ENCODE data around the gene PARVG. TPM values are rescaled to one million over a fixed set of nuclear protein-coding genes. Genes with fewer than 3 reads are reported as not detected.

PARVG gene
- total RNA-seq, 1 experiment from 2014 or later, result not detected

DNA sequence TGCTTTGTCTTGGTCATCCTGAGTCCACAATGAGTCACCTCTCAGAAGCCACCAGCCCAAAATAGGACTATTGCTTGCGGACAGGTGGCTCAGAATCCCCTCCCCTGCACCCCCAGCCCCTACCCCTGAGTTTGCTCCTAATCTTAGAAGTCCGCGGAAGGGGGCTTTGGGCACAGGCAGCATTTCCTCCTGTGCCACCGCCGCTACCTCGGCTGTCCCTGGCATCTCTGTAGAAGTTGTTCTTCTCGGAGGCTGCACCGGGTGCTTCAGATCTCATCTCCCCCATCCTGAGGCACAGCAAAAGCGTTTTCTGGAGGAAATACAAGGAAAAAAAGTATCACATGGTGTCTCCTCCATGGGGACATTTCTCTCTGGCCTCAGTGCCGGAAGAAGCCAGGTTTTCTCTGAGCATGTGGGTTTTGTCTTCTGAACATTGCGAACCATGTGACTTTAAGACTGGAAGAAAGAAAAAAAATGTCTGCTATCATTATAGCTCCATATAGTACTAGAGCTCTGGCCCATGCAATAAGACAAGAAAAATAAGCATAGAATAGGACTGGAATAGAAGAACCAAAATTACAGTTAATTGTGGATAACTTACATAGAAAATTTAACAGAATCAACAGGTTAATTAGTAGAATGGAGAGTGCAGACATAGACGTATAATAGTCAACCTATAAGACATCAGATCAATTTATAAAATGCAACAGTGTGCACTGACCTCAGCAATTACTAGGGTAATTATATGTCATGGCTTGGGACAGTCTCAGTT is 68.8 kb downstream of the PARVG start:
- in situ Hi-C loops (cut with HindIII; ENCODE audit: low sequenced_read_pairs), result no loop called here
- DNase-seq (ENCODE audit: low spot score), result no peak

GRCh38 chr22:44254811-44255210 is 74.1 kb downstream of the PARVG start:
- DNase-seq (ENCODE audit: low spot score), result no peak
- in situ Hi-C loops (cut with HindIII; ENCODE audit: low sequenced_read_pairs), result no loop called here

- in situ Hi-C loops (cut with HindIII; ENCODE audit: low sequenced_read_pairs), result no loop called here
- DNase-seq (ENCODE audit: low spot score), result no peak
Measured at GRCh38 chr22:44256085-44256484, 75.4 kb downstream of the PARVG start.

- DNase-seq (ENCODE audit: low spot score), result no peak
- in situ Hi-C loops (cut with HindIII; ENCODE audit: low sequenced_read_pairs), result no loop called here
Measured at GRCh38 chr22:44256556-44257485, 76.1 kb downstream of the PARVG start.

Other genes starting within 250 kb of the PARVG start
- gene SAMM50, start 225.5 kb upstream of the PARVG start, total RNA-seq (2014; rRNA removed; shearing (Covaris generic)), result 77.8 and 79.4 TPM in 2 replicates
- 67.4 and 86.6 TPM in 2 replicates for gene PARVB, start 156.6 kb upstream of the PARVG start, total RNA-seq (2014; rRNA removed; shearing (Covaris generic))
- gene SHISAL1, start 132.0 kb downstream of the PARVG start, total RNA-seq (2014; rRNA removed; shearing (Covaris generic)), result under 0.01 and 0.10 TPM in 2 replicates